ENCODE results near the gene VTA1. TPM values are rescaled to one million over a fixed set of nuclear protein-coding genes. Genes with fewer than 3 reads are reported as not detected.

Gene VTA1
- total and polyA plus RNA-seq, 2 of the 13 experiments (the other 11 are each of a cell fraction or from before 2014, with no cell fraction given), result 70.7 to 89.1 TPM

DNA sequence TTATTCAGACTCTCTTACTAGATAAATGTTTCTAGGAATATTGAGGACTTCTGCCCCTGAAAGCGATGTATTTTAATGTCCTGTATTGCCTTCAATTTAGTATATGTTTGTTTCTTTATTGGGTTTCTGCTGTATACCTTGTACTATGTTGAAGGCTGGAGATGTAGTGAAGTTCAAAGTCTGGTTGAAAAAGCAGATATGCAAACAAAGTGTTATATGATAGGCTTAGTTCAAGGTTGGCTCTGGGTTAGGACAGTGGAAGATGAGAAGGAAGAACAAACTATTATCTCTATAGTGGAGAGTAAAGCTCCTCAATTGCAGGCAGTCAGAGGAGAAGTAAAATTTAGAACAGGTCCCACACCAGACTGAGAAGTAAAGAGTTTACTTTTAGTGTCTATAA is 118.4 kb downstream of the VTA1 start (continued):
- peak; percentile 32; the same call in 1 of the 2 replicates for TF ChIP-seq PATZ1 (CRISPR knock-in tag; IDR thresholded peaks at IDR 0.05)
- TF ChIP-seq SNAPC2 (CRISPR knock-in tag; IDR thresholded peaks at IDR 0.05), result peak; percentile 80; the same call in 1 of the 2 replicates
- TF ChIP-seq HOMEZ (CRISPR knock-in tag; IDR thresholded peaks at IDR 0.05; ENCODE audit: low read depth), result peak; percentile 97
- no peak for TF ChIP-seq KDM2A (CRISPR knock-in tag; IDR thresholded peaks at IDR 0.05; ENCODE audit: borderline replicate concordance, low read depth)
- TF ChIP-seq ZNF451 (CRISPR knock-in tag; IDR thresholded peaks at IDR 0.05), result no peak
- peak; percentile 60; the same call in 1 of the 2 replicates for TF ChIP-seq NR2C2 (CRISPR knock-in tag; IDR thresholded peaks at IDR 0.05; ENCODE audit: borderline replicate concordance)
- peak; percentile 92 for TF ChIP-seq SOX5 (CRISPR knock-in tag; IDR thresholded peaks at IDR 0.05; ENCODE audit: borderline replicate concordance)
- TF ChIP-seq ZNF792 (CRISPR knock-in tag; IDR thresholded peaks at IDR 0.05), result peak; percentile 100
- peak; percentile 74 for TF ChIP-seq DRAP1 (CRISPR knock-in tag; IDR thresholded peaks at IDR 0.05)
- peak; percentile 36; the same call in 1 of the 2 replicates for TF ChIP-seq FOSL2 (CRISPR knock-in tag; IDR thresholded peaks at IDR 0.05)
- TF ChIP-seq, protein P1, sequence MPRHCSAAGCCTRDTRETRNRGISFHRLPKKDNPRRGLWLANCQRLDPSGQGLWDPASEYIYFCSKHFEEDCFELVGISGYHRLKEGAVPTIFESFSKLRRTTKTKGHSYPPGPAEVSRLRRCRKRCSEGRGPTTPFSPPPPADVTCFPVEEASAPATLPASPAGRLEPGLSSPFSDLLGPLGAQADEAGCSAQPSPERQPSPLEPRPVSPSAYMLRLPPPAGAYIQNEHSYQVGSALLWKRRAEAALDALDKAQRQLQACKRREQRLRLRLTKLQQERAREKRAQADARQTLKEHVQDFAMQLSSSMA (CRISPR knock-in tag; IDR thresholded peaks at IDR 0.05), result no peak
- TF ChIP-seq HOXA9 (CRISPR knock-in tag; IDR thresholded peaks at IDR 0.05; ENCODE audit: borderline replicate concordance), result no peak
- peak; percentile 44; the same call in 1 of the 2 replicates for TF ChIP-seq BRF2 (CRISPR knock-in tag; IDR thresholded peaks at IDR 0.05)
- peak; percentile 84; the same call in 1 of the 2 replicates for TF ChIP-seq FOXO1 (CRISPR knock-in tag; IDR thresholded peaks at IDR 0.05)
- peak; percentile 80; the same call in 1 of the 2 replicates for TF ChIP-seq MIER3 (CRISPR knock-in tag; IDR thresholded peaks at IDR 0.05; ENCODE audit: borderline replicate concordance)
- TF ChIP-seq ZNF264 (CRISPR knock-in tag; IDR thresholded peaks at IDR 0.05), result peak; percentile 71; the same call in 1 of the 2 replicates
- no peak for TF ChIP-seq FOXP1 (IDR thresholded peaks at IDR 0.05)
- peak; percentile 84 for TF ChIP-seq FOXP1 (CRISPR knock-in tag; IDR thresholded peaks at IDR 0.05)
- peak; percentile 32; the same call in 1 of the 2 replicates for TF ChIP-seq ZSCAN31 (CRISPR knock-in tag; IDR thresholded peaks at IDR 0.05; ENCODE audit: low read depth)
- peak; percentile 74; the same call in 1 of the 2 replicates for TF ChIP-seq HDAC1 (CRISPR knock-in tag; IDR thresholded peaks at IDR 0.05)
- TF ChIP-seq TBX2 (CRISPR knock-in tag; IDR thresholded peaks at IDR 0.05; ENCODE audit: borderline replicate concordance), result 0 out of 2 replicates have a peak, but pooled peaks have one; percentile 18
- TF ChIP-seq, protein P2, sequence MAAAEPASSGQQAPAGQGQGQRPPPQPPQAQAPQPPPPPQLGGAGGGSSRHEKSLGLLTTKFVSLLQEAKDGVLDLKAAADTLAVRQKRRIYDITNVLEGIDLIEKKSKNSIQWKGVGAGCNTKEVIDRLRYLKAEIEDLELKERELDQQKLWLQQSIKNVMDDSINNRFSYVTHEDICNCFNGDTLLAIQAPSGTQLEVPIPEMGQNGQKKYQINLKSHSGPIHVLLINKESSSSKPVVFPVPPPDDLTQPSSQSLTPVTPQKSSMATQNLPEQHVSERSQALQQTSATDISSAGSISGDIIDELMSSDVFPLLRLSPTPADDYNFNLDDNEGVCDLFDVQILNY (CRISPR knock-in tag; conservative IDR thresholded peaks at IDR 0.05), result no peak
- peak; percentile 88; the same call in 1 of the 2 replicates for TF ChIP-seq REPIN1 (CRISPR knock-in tag; IDR thresholded peaks at IDR 0.05; ENCODE audit: borderline replicate concordance, low read depth)
- TF ChIP-seq ZNF207 (IDR thresholded peaks at IDR 0.05; ENCODE audit: borderline replicate concordance), result no peak
- TF ChIP-seq HMG20B (CRISPR knock-in tag; conservative IDR thresholded peaks at IDR 0.05), result peak; percentile 52; the same call in 1 of the 2 replicates

Data from HepG2 (cell line).